Neural cell (in vitro differentiated cells): ENCODE measurements around the gene DIAPH2. TPM values are rescaled to one million over a fixed set of nuclear protein-coding genes. Genes with fewer than 3 reads are reported as not detected.

Source experiments
- H2AFZ ChIP-seq: fragments of 200-600, 300-800 bp; sonication (generic), shearing (Covaris generic); 2 replicates; pipeline ENCODE4 v1.6.0; 2014; ENCODE audit warnings: low read depth, mild to moderate bottlenecking, antibody characterized with exemption, low read length, moderate library complexity
- H3F3A ChIP-seq: fragments of 200-600 bp; shearing (Covaris generic); 2 replicates; pipeline ENCODE4 v1.6.1; 2016; ENCODE audit warnings: mild to moderate bottlenecking, moderate library complexity, mixed read lengths, antibody characterized with exemption, low read length; ENCODE audit not compliant: insufficient read depth, poor library complexity, severe bottlenecking
- H3K27ac ChIP-seq: fragments of 200-600, 300-800 bp; sonication (generic), shearing (Covaris generic); 2 replicates; pipeline ENCODE4 v1.5.1; 2014; ENCODE audit warnings: mild to moderate bottlenecking, low read length, moderate library complexity
- H3K27me3 ChIP-seq: fragments of 300-800, 200-600 bp; sonication (generic), shearing (Covaris generic); 2 replicates; pipeline ENCODE4 v1.6.0; 2014; ENCODE audit warnings: mild to moderate bottlenecking, low read depth, low read length, moderate library complexity; ENCODE audit not compliant: insufficient read depth
- H3K36me3 ChIP-seq: fragments of 300-800, 200-600 bp; sonication (generic), shearing (Covaris generic); 2 replicates; pipeline ENCODE4 v1.5.1; 2014; ENCODE audit warnings: mild to moderate bottlenecking, antibody characterized with exemption, low read length, moderate library complexity; ENCODE audit not compliant: insufficient read depth
- H3K4me2 ChIP-seq: fragments of 300-800, 200-600 bp; sonication (generic), shearing (Covaris generic); 2 replicates; pipeline ENCODE4 v1.6.0; 2014; ENCODE audit warnings: mild to moderate bottlenecking, low read length
- H3K4me3 ChIP-seq: fragments of 300-800, 200-600 bp; sonication (generic), shearing (Covaris generic); 2 replicates; pipeline ENCODE4 v1.5.1; 2014; ENCODE audit warnings: mild to moderate bottlenecking, low read length, moderate library complexity
- H3K79me2 ChIP-seq: fragments of 200-600 bp; shearing (Covaris generic); replicated peaks from 2 replicates; pipeline ENCODE4 v1.6.0; 2014; ENCODE audit warnings: mild to moderate bottlenecking, low read length, moderate library complexity; ENCODE audit not compliant: insufficient read depth
- H3K9ac ChIP-seq: fragments of 300-800, 200-600 bp; sonication (generic), shearing (Covaris generic); 2 replicates; pipeline ENCODE4 v1.6.1; 2016; ENCODE audit warnings: mild to moderate bottlenecking, low read length, mixed read lengths
- H3K9me2 ChIP-seq: fragments of 200-600 bp; shearing (Covaris generic); 2 replicates; pipeline ENCODE4 v1.6.1; 2016; ENCODE audit warnings: mild to moderate bottlenecking, low read length, mixed read lengths; ENCODE audit not compliant: insufficient read depth
- H3K9me3 ChIP-seq: fragments of 200-600, 300-800 bp; sonication (generic), shearing (Covaris generic); 2 replicates; pipeline ENCODE4 v1.6.1; 2016; ENCODE audit warnings: mild to moderate bottlenecking, mixed run types, low read length, moderate library complexity, mixed read lengths
- H4K20me1 ChIP-seq: fragments of 200-600 bp; shearing (Covaris generic); 2 replicates; pipeline ENCODE4 v1.6.1; 2016; ENCODE audit warnings: mild to moderate bottlenecking, mixed run types; ENCODE audit not compliant: insufficient read depth
- CTCF ChIP-seq: fragments of 450-650 bp; IDR thresholded peaks from 2 replicates; pipeline ENCODE4 v1.5.1; 2014; ENCODE audit warnings: antibody characterized with exemption, mild to moderate bottlenecking, moderate library complexity; ENCODE audit not compliant: poor library complexity, severe bottlenecking
- EP300 ChIP-seq: fragments of 450-650 bp; conservative IDR thresholded peaks from 2 replicates; pipeline ENCODE4 v1.6.1; 2014; ENCODE audit warnings: antibody characterized with exemption, mild to moderate bottlenecking, moderate library complexity; ENCODE audit not compliant: poor library complexity, severe bottlenecking
- EZH2 ChIP-seq: fragments of 200-600, 300-800 bp; shearing (Covaris generic), sonication (generic); IDR thresholded peaks from 2 replicates; pipeline ENCODE4 v1.6.1; 2014; ENCODE audit warnings: antibody characterized with exemption, low read length, borderline replicate concordance, mild to moderate bottlenecking; ENCODE audit not compliant: insufficient read depth, poor library complexity, severe bottlenecking
- MXI1 ChIP-seq: fragments of 450-650 bp; conservative IDR thresholded peaks from 2 replicates; pipeline ENCODE4 v1.6.1; 2014; ENCODE audit warnings: antibody characterized with exemption, mild to moderate bottlenecking; ENCODE audit not compliant: poor library complexity, severe bottlenecking
- POLR2AphosphoS5 ChIP-seq: IDR thresholded peaks from 2 replicates; pipeline ENCODE4 v1.6.1; 2012
- RAD21 ChIP-seq: fragments of 450-650 bp; conservative IDR thresholded peaks from 2 replicates; pipeline ENCODE4 v1.6.1; 2014; ENCODE audit warnings: antibody characterized with exemption, mild to moderate bottlenecking, moderate library complexity
- REST ChIP-seq: IDR thresholded peaks from 2 replicates; pipeline ENCODE4 v1.6.1; 2012; ENCODE audit warnings: borderline replicate concordance
- SMC3 ChIP-seq: fragments of 450-650 bp; conservative IDR thresholded peaks from 2 replicates; pipeline ENCODE4 v1.6.1; 2014; ENCODE audit warnings: antibody characterized with exemption, mild to moderate bottlenecking, moderate library complexity; ENCODE audit not compliant: poor library complexity
- TAF1 ChIP-seq: IDR thresholded peaks from 2 replicates; pipeline ENCODE4 v1.6.1; 2012; ENCODE audit warnings: low read depth
- polyA plus RNA-seq: library from polyadenylated mRNA; depleted of rRNA; stranded (reverse); fragments of >200 nt; gene quantifications from 2 replicates; pipeline ENCODE4 v1.2.3, GENCODE V29; 2014

The DIAPH2 gene
- polyA plus RNA-seq, 1 donor from 2014 or later: 0.07 TPM

- no peaks in the 10 kb centered on the region for H3K79me2 ChIP-seq
- no peak overlapping the region for H3K27ac ChIP-seq
- no peaks in the 10 kb centered on the region for H3K27me3 ChIP-seq
- no peak for TF ChIP-seq TAF1
- no peak for TF ChIP-seq CTCF
- TF ChIP-seq REST: no peak
- TF ChIP-seq SMC3: no peak
- no peak for TF ChIP-seq RAD21
- TF ChIP-seq EP300: no peak
- TF ChIP-seq EZH2: no peak
- no peak for TF ChIP-seq POLR2AphosphoS5
- TF ChIP-seq MXI1: no peak
- no peak overlapping the region for H3K9ac ChIP-seq
- no peaks in the 10 kb centered on the region for H3K36me3 ChIP-seq
- H3K9me3 ChIP-seq: no peaks in the 10 kb centered on the region
- no peaks in the 10 kb centered on the region for H3F3A ChIP-seq
- no peak overlapping the region for H3K4me3 ChIP-seq
- H3K4me2 ChIP-seq: no peak overlapping the region
- no peaks in the 10 kb centered on the region for H4K20me1 ChIP-seq
- no peak overlapping the region for H2AFZ ChIP-seq
- no peaks in the 10 kb centered on the region for H3K9me2 ChIP-seq
These were observed 473.6 kb downstream of the DIAPH2 start for GRCh38 chrX:97158269-97158668.

- H3K27ac ChIP-seq: no peak overlapping the region
- no peak overlapping the region for H2AFZ ChIP-seq
- TF ChIP-seq POLR2AphosphoS5 (no peak), REST (no peak), MXI1 (no peak), EP300 (no peak)
- no peak overlapping the region for H3K4me2 ChIP-seq
- no peaks in the 10 kb centered on the region for H3F3A ChIP-seq
- H3K27me3 ChIP-seq: no peaks in the 10 kb centered on the region
- no peaks in the 10 kb centered on the region for H3K9me3 ChIP-seq
- H3K36me3 ChIP-seq: no peaks in the 10 kb centered on the region
- no peak overlapping the region for H3K4me3 ChIP-seq
- no peaks in the 10 kb centered on the region for H3K79me2 ChIP-seq
- no peak overlapping the region for H3K9ac ChIP-seq
- no peaks in the 10 kb centered on the region for H3K9me2 ChIP-seq
- H4K20me1 ChIP-seq: no peaks in the 10 kb centered on the region
These were observed 475.5 kb downstream of the DIAPH2 start for GRCh38 chrX:97159916-97160800.
